HepG2 (cell line): ENCODE measurements around the gene GPR149. TPM values are rescaled to one million over a fixed set of nuclear protein-coding genes. Genes with fewer than 3 reads are reported as not detected.

Experiments used
- BRD4 ChIP-seq: sonication (generic); formaldehyde crosslinking; IDR thresholded peaks from 2 replicates; pipeline ENCODE4 v1.4.0; 2020; ENCODE audit warnings: missing genetic modification reagents
- KLF11 ChIP-seq: IDR thresholded peaks from 2 replicates; pipeline ENCODE4 v1.6.1; 2016; ENCODE audit warnings: missing compliant biosample characterization
- NCOR1 ChIP-seq: fragments of 200-600 bp; sonication (generic); IDR thresholded peaks from 2 replicates; pipeline ENCODE4 v1.7.0; 2017; ENCODE audit warnings: antibody characterized with exemption, low read length, borderline replicate concordance
- PAF1 ChIP-seq: IDR thresholded peaks from 2 replicates; pipeline ENCODE4 v1.6.1; 2016; ENCODE audit warnings: missing genetic modification reagents, missing compliant biosample characterization
- PCBP2 ChIP-seq: fragments of 200-400 bp; formaldehyde crosslinking; optimal IDR thresholded peaks from 2 replicates; pipeline ENCODE3; 2018; ENCODE audit warnings: low read length, low read depth; ENCODE audit not compliant: poor library complexity, severe bottlenecking
- SMAD3 ChIP-seq: sonication (generic); formaldehyde crosslinking; IDR thresholded peaks from 2 replicates; pipeline ENCODE4 v1.4.0; 2020; ENCODE audit warnings: missing genetic modification reagents
- STAT5B ChIP-seq: sonication (generic); formaldehyde crosslinking; IDR thresholded peaks from 2 replicates; pipeline ENCODE4 v1.4.0; 2020; ENCODE audit warnings: missing genetic modification reagents
- U2AF1 ChIP-seq: fragments of 200-400 bp; formaldehyde crosslinking; optimal IDR thresholded peaks from 2 replicates; pipeline ENCODE3; 2017; ENCODE audit warnings: mild to moderate bottlenecking, low read depth, low read length
- WIZ ChIP-seq: sonication (generic); formaldehyde crosslinking; IDR thresholded peaks from 2 replicates; pipeline ENCODE4 v1.5.1; 2020; ENCODE audit warnings: mild to moderate bottlenecking, missing genetic modification reagents
- ZBTB26 ChIP-seq: IDR thresholded peaks from 2 replicates; pipeline ENCODE4 v1.6.1; 2016; ENCODE audit warnings: missing compliant biosample characterization, missing genetic modification reagents, borderline replicate concordance
- ZNF639 ChIP-seq: conservative IDR thresholded peaks from 2 replicates; pipeline ENCODE4 v1.6.1; 2018; ENCODE audit warnings: missing genetic modification reagents
- ZNF646 ChIP-seq: sonication (generic); formaldehyde crosslinking; IDR thresholded peaks from 2 replicates; pipeline ENCODE4 v1.9.0; 2021; ENCODE audit warnings: mild to moderate bottlenecking, missing genetic modification reagents
- ZNF788 ChIP-seq: sonication (generic); formaldehyde crosslinking; IDR thresholded peaks from 2 replicates; pipeline ENCODE4 v1.5.0; 2020; ENCODE audit warnings: mild to moderate bottlenecking, missing genetic modification reagents, borderline replicate concordance
- polyA plus RNA-seq, 8 experiments: library from polyadenylated mRNA; depleted of rRNA in 3 of 8; stranded (reverse) in 7 of 8; unstranded in 1 of 8; fragments of >200 nt; fragmentation: Illumina TruSeq in 4 of 8; extraction: Trizol in 4 of 8; gene quantifications; 2 replicates each; pipeline versions ENCODE4 v1.2.1 to v1.2.3, GENCODE V29; 2011 to 2016; ENCODE audit warnings: low read depth in 4 of 8, missing spikeins in 1 of 8, mixed read lengths in 1 of 8; ENCODE audit not compliant: insufficient read depth in 1 of 8
- total RNA-seq, 5 experiments: library from RNA; depleted of rRNA; stranded (reverse); fragments of >200 nt; fragmentation: Illumina TruSeq; extraction: Trizol; gene quantifications; 2 replicates each; pipeline ENCODE4 v1.2.3, GENCODE V29; 2016; ENCODE audit warnings: low read depth in 1 of 5
- TF ChIP-seq, protein P1 (sequence below): sonication (generic); formaldehyde crosslinking; IDR thresholded peaks from 2 replicates; pipeline ENCODE4 v1.4.0; 2020; ENCODE audit warnings: missing genetic modification reagents, borderline replicate concordance
- TF ChIP-seq, protein P2 (sequence below): sonication (generic); formaldehyde crosslinking; IDR thresholded peaks from 2 replicates; pipeline ENCODE4 v1.5.1; 2020; ENCODE audit warnings: mild to moderate bottlenecking, missing genetic modification reagents, moderate library complexity

The GPR149 gene
- total and polyA plus RNA-seq, 2 of the 13 experiments (the other 11 are each of a cell fraction or from before 2014, with no cell fraction given): not detected

- TF ChIP-seq U2AF1 (no peak), ZBTB26 (CRISPR knock-in tag) (peak; percentile 44; the same call in 1 of the 2 replicates), PCBP2 (no peak), KLF11 (CRISPR knock-in tag) (0 out of 2 replicates have a peak, but pooled peaks have one; percentile 24), STAT5B (CRISPR knock-in tag) (no peak), ZNF639 (0 out of 2 replicates have a peak, but pooled peaks have one; percentile 14), SMAD3 (CRISPR knock-in tag) (no peak; the same call in 1 of the 2 replicates), ZNF646 (CRISPR knock-in tag) (no peak), PAF1 (no peak), NCOR1 (no peak), WIZ (CRISPR knock-in tag) (no peak), ZNF788 (CRISPR knock-in tag) (peak; percentile 70), BRD4 (CRISPR knock-in tag) (peak; percentile 52)
- TF ChIP-seq, protein P1, sequence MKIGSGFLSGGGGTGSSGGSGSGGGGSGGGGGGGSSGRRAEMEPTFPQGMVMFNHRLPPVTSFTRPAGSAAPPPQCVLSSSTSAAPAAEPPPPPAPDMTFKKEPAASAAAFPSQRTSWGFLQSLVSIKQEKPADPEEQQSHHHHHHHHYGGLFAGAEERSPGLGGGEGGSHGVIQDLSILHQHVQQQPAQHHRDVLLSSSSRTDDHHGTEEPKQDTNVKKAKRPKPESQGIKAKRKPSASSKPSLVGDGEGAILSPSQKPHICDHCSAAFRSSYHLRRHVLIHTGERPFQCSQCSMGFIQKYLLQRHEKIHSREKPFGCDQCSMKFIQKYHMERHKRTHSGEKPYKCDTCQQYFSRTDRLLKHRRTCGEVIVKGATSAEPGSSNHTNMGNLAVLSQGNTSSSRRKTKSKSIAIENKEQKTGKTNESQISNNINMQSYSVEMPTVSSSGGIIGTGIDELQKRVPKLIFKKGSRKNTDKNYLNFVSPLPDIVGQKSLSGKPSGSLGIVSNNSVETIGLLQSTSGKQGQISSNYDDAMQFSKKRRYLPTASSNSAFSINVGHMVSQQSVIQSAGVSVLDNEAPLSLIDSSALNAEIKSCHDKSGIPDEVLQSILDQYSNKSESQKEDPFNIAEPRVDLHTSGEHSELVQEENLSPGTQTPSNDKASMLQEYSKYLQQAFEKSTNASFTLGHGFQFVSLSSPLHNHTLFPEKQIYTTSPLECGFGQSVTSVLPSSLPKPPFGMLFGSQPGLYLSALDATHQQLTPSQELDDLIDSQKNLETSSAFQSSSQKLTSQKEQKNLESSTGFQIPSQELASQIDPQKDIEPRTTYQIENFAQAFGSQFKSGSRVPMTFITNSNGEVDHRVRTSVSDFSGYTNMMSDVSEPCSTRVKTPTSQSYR (CRISPR knock-in tag): no peak
- TF ChIP-seq, protein P2, sequence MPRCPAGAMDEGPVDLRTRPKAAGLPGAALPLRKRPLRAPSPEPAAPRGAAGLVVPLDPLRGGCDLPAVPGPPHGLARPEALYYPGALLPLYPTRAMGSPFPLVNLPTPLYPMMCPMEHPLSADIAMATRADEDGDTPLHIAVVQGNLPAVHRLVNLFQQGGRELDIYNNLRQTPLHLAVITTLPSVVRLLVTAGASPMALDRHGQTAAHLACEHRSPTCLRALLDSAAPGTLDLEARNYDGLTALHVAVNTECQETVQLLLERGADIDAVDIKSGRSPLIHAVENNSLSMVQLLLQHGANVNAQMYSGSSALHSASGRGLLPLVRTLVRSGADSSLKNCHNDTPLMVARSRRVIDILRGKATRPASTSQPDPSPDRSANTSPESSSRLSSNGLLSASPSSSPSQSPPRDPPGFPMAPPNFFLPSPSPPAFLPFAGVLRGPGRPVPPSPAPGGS: no peak
Measured at GRCh38 chr3:154323891-154324738, 105.9 kb downstream of the GPR149 start, which contains the start of gene DHX36 (continued).
